ELF-1 (cell line): ENCODE results near the gene RALGPS1.

Experiments
- DNase-seq: peaks from one replicate; pipeline ENCODE4 v3.0.0-alpha.2; 2016; ENCODE audit warnings: low read depth, low spot score

RALGPS1 gene

GRCh38 chr9:126904586-126904985, 10.0 kb upstream of the RALGPS1 start:
- no peak for DNase-seq

GRCh38 chr9:126906091-126906490, 8.5 kb upstream of the RALGPS1 start:
- DNase-seq, result no peak

GRCh38 chr9:126907058-126907457, 7.5 kb upstream of the RALGPS1 start:
- no peak for DNase-seq

GRCh38 chr9:126915281-126915816, 767 bp downstream of the RALGPS1 start:
- DNase-seq, result peak; percentile 37

GRCh38 chr9:126915846-126916543, 1.4 kb downstream of the RALGPS1 start:
- DNase-seq, result no peak

GRCh38 chr9:126916909-126917308, 2.3 kb downstream of the RALGPS1 start:
- DNase-seq, result peak; percentile 37

- DNase-seq, result no peak
Observed at GRCh38 chr9:126919193-126919592, 4.6 kb downstream of the RALGPS1 start.

GRCh38 chr9:126925876-126926275, 11.3 kb downstream of the RALGPS1 start:
- no peak for DNase-seq

GRCh38 chr9:126926364-126926763, 11.8 kb downstream of the RALGPS1 start:
- no peak for DNase-seq

GRCh38 chr9:126927419-126927818, 12.8 kb downstream of the RALGPS1 start:
- no peak for DNase-seq

GRCh38 chr9:126932871-126933321, 18.3 kb downstream of the RALGPS1 start:
- DNase-seq, result peak; percentile 39

- no peak for DNase-seq
Observed at GRCh38 chr9:126933334-126933980, 18.9 kb downstream of the RALGPS1 start.

- no peak for DNase-seq
Observed at GRCh38 chr9:126934441-126934840, 19.9 kb downstream of the RALGPS1 start.

- no peak for DNase-seq
Observed at GRCh38 chr9:126935630-126936029, 21.0 kb downstream of the RALGPS1 start.

- DNase-seq, result no peak
Observed at GRCh38 chr9:126937444-126937843, 22.9 kb downstream of the RALGPS1 start.

GRCh38 chr9:126938327-126938726, 23.7 kb downstream of the RALGPS1 start:
- no peak for DNase-seq

GRCh38 chr9:126939821-126940221, 25.2 kb downstream of the RALGPS1 start:
- no peak for DNase-seq

- no peak for DNase-seq
Observed at GRCh38 chr9:126942399-126942798, 27.8 kb downstream of the RALGPS1 start.

- peak; percentile 18 for DNase-seq
Observed at GRCh38 chr9:126945682-126946081, 31.1 kb downstream of the RALGPS1 start.

GRCh38 chr9:126947529-126947928, 32.9 kb downstream of the RALGPS1 start:
- peak; percentile 51 for DNase-seq

GRCh38 chr9:126952205-126952977, 37.8 kb downstream of the RALGPS1 start:
- DNase-seq, result peak; percentile 40
